GM12878 (cell line): ENCODE results near the gene SLC6A3.

ENCODE experiments used
- CREB1 ChIP-seq: IDR thresholded peaks from 2 replicates; pipeline ENCODE4 v1.6.1; 2012; ENCODE audit warnings: low read depth, mild to moderate bottlenecking, inconsistent platforms
- EGR1 ChIP-seq, 2 experiments: IDR thresholded peaks; 1 replicate in 1 of 2; 2 replicates in 1 of 2; pipeline ENCODE4 v1.6.1; 2011 to 2012; ENCODE audit warnings: low read depth in 2 of 2, low read length in 2 of 2, borderline replicate concordance in 1 of 2, mild to moderate bottlenecking in 1 of 2, moderate library complexity in 1 of 2
- ESRRA ChIP-seq: IDR thresholded peaks from 2 replicates; pipeline ENCODE4 v1.6.1; 2012; ENCODE audit warnings: mild to moderate bottlenecking, low read length, improper control_type of control experiment
- POLR2A ChIP-seq: IDR thresholded peaks from 2 replicates; pipeline ENCODE4 v1.6.1; 2011; ENCODE audit warnings: low read depth, mild to moderate bottlenecking, low read length
- POLR2AphosphoS5 ChIP-seq: IDR thresholded peaks from 2 replicates; pipeline ENCODE4 v1.6.1; 2011; ENCODE audit warnings: mild to moderate bottlenecking, low read length, inconsistent platforms
- SIX5 ChIP-seq: IDR thresholded peaks from 2 replicates; pipeline ENCODE4 v1.6.1; 2011; ENCODE audit warnings: mild to moderate bottlenecking, low read depth, low read length, moderate library complexity; ENCODE audit not compliant: severe bottlenecking
- TF ChIP-seq, protein P1 (sequence below), 3 experiments: IDR thresholded peaks in 2 of 3; conservative IDR thresholded peaks in 1 of 3; 2 replicates each; pipeline ENCODE4 v1.5.1; 2011; ENCODE audit warnings: low read depth in 3 of 3, low read length in 3 of 3, mild to moderate bottlenecking in 3 of 3, control low read depth in 2 of 3, moderate library complexity in 2 of 3, inconsistent platforms in 1 of 3, mixed read lengths in 1 of 3; ENCODE audit not compliant: control insufficient read depth in 2 of 3, insufficient read depth in 1 of 3; ENCODE audit errors: extremely low read depth in 1 of 3
- TF ChIP-seq, protein P2 (sequence below): IDR thresholded peaks from 2 replicates; pipeline ENCODE4 v1.6.1; 2011; ENCODE audit warnings: low read depth, low read length, improper control_type of control experiment, borderline replicate concordance

DNA sequence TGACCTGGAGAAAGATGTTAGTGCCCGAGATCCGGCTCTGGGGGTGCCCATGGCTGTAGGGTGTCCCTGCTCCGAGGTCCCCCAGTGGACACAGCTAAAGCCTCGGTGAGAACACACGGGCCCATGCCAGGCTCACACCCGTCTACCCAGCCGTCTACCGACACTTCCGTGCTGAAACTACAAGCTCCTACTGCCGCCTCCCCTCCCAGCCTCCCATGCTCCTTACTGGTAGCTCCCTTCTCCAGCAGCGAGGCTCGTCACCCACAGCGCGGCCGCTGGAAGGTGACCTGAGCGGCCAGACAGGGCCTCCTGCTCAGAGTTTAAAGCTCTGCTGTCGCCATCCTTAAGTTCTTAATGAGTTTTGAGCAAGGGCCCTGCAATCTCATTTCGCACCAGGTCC lies 67.1 kb downstream of the SLC6A3 start:
- TF ChIP-seq, protein P1, sequence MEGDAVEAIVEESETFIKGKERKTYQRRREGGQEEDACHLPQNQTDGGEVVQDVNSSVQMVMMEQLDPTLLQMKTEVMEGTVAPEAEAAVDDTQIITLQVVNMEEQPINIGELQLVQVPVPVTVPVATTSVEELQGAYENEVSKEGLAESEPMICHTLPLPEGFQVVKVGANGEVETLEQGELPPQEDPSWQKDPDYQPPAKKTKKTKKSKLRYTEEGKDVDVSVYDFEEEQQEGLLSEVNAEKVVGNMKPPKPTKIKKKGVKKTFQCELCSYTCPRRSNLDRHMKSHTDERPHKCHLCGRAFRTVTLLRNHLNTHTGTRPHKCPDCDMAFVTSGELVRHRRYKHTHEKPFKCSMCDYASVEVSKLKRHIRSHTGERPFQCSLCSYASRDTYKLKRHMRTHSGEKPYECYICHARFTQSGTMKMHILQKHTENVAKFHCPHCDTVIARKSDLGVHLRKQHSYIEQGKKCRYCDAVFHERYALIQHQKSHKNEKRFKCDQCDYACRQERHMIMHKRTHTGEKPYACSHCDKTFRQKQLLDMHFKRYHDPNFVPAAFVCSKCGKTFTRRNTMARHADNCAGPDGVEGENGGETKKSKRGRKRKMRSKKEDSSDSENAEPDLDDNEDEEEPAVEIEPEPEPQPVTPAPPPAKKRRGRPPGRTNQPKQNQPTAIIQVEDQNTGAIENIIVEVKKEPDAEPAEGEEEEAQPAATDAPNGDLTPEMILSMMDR (IDR thresholded peaks at IDR 0.05 in 2 of 3, conservative IDR thresholded peaks at IDR 0.05 in 1 of 3; ENCODE audit: control insufficient read depth in 2 of 3, extremely low read depth in 1 of 3, insufficient read depth in 1 of 3, low read depth in 3 of 3, low read length in 3 of 3), result no peak
- TF ChIP-seq SIX5 (no peak), POLR2AphosphoS5 (no peak), EGR1 (IDR thresholded peaks at IDR 0.05; ENCODE audit: borderline replicate concordance in 1 of 2, low read depth in 2 of 2, low read length in 2 of 2) (no peak), ESRRA (no peak), POLR2A (no peak), CREB1 (no peak)
- TF ChIP-seq, protein P2, sequence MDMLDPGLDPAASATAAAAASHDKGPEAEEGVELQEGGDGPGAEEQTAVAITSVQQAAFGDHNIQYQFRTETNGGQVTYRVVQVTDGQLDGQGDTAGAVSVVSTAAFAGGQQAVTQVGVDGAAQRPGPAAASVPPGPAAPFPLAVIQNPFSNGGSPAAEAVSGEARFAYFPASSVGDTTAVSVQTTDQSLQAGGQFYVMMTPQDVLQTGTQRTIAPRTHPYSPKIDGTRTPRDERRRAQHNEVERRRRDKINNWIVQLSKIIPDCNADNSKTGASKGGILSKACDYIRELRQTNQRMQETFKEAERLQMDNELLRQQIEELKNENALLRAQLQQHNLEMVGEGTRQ, result no peak
